T-cell (primary cell): ENCODE data around the gene FLOT2. TPM values are rescaled to one million over a fixed set of nuclear protein-coding genes. Genes with fewer than 3 reads are reported as not detected.

Source experiments
- ATAC-seq, 4 experiments: fragments of 200-7000 bp in 3 of 4; fragments of 150-1000 bp in 1 of 4; cut with Tn5 transposase; replicated peaks in 1 of 4; 1 replicate in 3 of 4; 2 replicates in 1 of 4; pipeline ENCODE4 v1.10.0; 2021; ENCODE audit warnings: moderate library complexity in 3 of 4, mild to moderate bottlenecking in 2 of 4, moderate number of reproducible peaks in 1 of 4
- CTCF ChIA-PET, 2 donors: fragments of 300-600 bp; sonication (Branson Sonifier 250); formaldehyde crosslinking; loops; one replicate each; lab custom pipeline; 2022; ENCODE audit warnings: antibody characterized with exemption in 2 of 2; lab: Charles Lee
- POLR2A ChIA-PET, 2 donors: fragments of 300-600 bp; sonication (Branson Sonifier 250); formaldehyde crosslinking; loops; one replicate each; lab custom pipeline; 2022; ENCODE audit warnings: antibody characterized with exemption in 2 of 2; lab: Charles Lee
- DNase-seq, 35 experiments: peaks; one replicate each; pipeline versions ENCODE4 v3.0.0 to v3.0.0-alpha.2; 2013 to 2023
- H3K27ac ChIP-seq: one replicate; pipeline ENCODE4 v1.5.1; 2013; ENCODE audit warnings: low read length
- H3K27me3 ChIP-seq, 2 experiments: replicated peaks in 1 of 2; 1 replicate in 1 of 2; 2 replicates in 1 of 2; pipeline versions ENCODE4 v1.6.1 to v1.7.0; 2013; ENCODE audit warnings: low read length in 1 of 2, mixed read lengths in 1 of 2; ENCODE audit not compliant: control insufficient read depth in 2 of 2, insufficient read depth in 2 of 2; ENCODE audit errors: extremely low read depth in 1 of 2
- H3K36me3 ChIP-seq, 2 donors: 1 replicate in 1 of 2; 2 replicates in 1 of 2; pipeline versions ENCODE4 v1.6.1 to v1.7.0; 2013; ENCODE audit warnings: low read length in 1 of 2; ENCODE audit not compliant: control insufficient read depth in 2 of 2, insufficient read depth in 1 of 2; ENCODE audit errors: extremely low read depth in 1 of 2
- H3K4me1 ChIP-seq, 2 experiments: 1 replicate in 1 of 2; 2 replicates in 1 of 2; pipeline versions ENCODE4 v1.6.1 to v1.7.0; 2013; ENCODE audit warnings: low read length in 2 of 2, mixed read lengths in 1 of 2; ENCODE audit not compliant: insufficient read depth in 2 of 2, control insufficient read depth in 1 of 2; ENCODE audit errors: extremely low read depth in 1 of 2
- H3K4me3 ChIP-seq, 2 donors: 1 replicate in 1 of 2; 2 replicates in 1 of 2; pipeline versions ENCODE4 v1.5.1 to v1.7.0; 2013; ENCODE audit warnings: mild to moderate bottlenecking in 2 of 2, low read length in 1 of 2, moderate library complexity in 1 of 2; ENCODE audit not compliant: control insufficient read depth in 1 of 2; ENCODE audit errors: extremely low read depth in 1 of 2
- H3K9me3 ChIP-seq: 2 replicates; pipeline ENCODE4 v1.7.0; 2013
- H3K27ac Mint-ChIP-seq, 2 donors: one replicate each; pipeline ENCODE4 v1.8.0; 2020 to 2021; ENCODE audit warnings: mild to moderate bottlenecking in 2 of 2, mixed read lengths in 2 of 2
- H3K27me3 Mint-ChIP-seq, 2 donors: one replicate each; pipeline ENCODE4 v1.8.0; 2021 to 2022; ENCODE audit warnings: mixed read lengths in 2 of 2
- H3K36me3 Mint-ChIP-seq: one replicate; pipeline ENCODE4 v1.8.0; 2021; ENCODE audit warnings: mixed read lengths
- H3K4me1 Mint-ChIP-seq, 3 donors: one replicate each; pipeline ENCODE4 v1.8.0; 2020 to 2022; ENCODE audit warnings: mixed read lengths in 3 of 3, mild to moderate bottlenecking in 1 of 3
- H3K4me3 Mint-ChIP-seq, 3 donors: one replicate each; pipeline ENCODE4 v1.8.0; 2020 to 2022; ENCODE audit warnings: mild to moderate bottlenecking in 3 of 3, mixed read lengths in 3 of 3, moderate library complexity in 3 of 3
- H3K9me3 Mint-ChIP-seq, 3 donors: one replicate each; pipeline ENCODE4 v1.8.0; 2020 to 2022; ENCODE audit warnings: mixed read lengths in 3 of 3
- WGBS: methylation state at CpG from one replicate; pipeline ENCODE4 v1.1.5; 2013; ENCODE audit warnings: missing lambda C conversion rate; ENCODE audit not compliant: insufficient coverage; 5-methylcytosine and 5-hydroxymethylcytosine counted together
- total RNA-seq, 35 experiments: library from RNA in 6 of 35; stranded (reverse) in 6 of 35; fragments of 120-200 nt in 1 of 35; gene quantifications; one replicate each; pipeline versions ENCODE4 v1.2.1 to v1.2.4 and lab custom pipeline; 2013 to 2026

Gene FLOT2
- total RNA-seq, 5 donors from 2014 or later (not counting 1 experiment from before 2014, with no cell fraction given), result 138 to 256 (median 235) TPM

- H3K27ac Mint-ChIP-seq, result no peak overlapping the region
- Histone ChIP-seq H3K4me1 (peaks cover 3% of the 10 kb centered on the region in 2 experiments), H3K4me3 (no peak overlapping the region), H3K27ac (no peak overlapping the region), H3K27me3 (no peaks in the 10 kb centered on the region), H3K9me3 (no peaks in the 10 kb centered on the region), H3K36me3 (peaks cover 21 to 38% of the 10 kb centered on the region in 2 donors)
- no peaks in the 10 kb centered on the region for H3K27me3 Mint-ChIP-seq
- no peak for DNase-seq
- ChIA-PET POLR2A (no interaction called here), CTCF (no interaction called here)
- WGBS, result 100% methylated on average over 3 of the region's 4 CpGs
- ATAC-seq, result no peak
- H3K4me1 Mint-ChIP-seq, result peaks cover 2 to 5% (median 4%) of the 10 kb centered on the region in 3 donors
- no peaks in the 10 kb centered on the region for H3K9me3 Mint-ChIP-seq
- no peak overlapping the region for H3K4me3 Mint-ChIP-seq
- peaks cover 27% of the 10 kb centered on the region for H3K36me3 Mint-ChIP-seq
Measured at GRCh38 chr17:28860363-28860808, 37.1 kb downstream of the FLOT2 start.

DNA sequence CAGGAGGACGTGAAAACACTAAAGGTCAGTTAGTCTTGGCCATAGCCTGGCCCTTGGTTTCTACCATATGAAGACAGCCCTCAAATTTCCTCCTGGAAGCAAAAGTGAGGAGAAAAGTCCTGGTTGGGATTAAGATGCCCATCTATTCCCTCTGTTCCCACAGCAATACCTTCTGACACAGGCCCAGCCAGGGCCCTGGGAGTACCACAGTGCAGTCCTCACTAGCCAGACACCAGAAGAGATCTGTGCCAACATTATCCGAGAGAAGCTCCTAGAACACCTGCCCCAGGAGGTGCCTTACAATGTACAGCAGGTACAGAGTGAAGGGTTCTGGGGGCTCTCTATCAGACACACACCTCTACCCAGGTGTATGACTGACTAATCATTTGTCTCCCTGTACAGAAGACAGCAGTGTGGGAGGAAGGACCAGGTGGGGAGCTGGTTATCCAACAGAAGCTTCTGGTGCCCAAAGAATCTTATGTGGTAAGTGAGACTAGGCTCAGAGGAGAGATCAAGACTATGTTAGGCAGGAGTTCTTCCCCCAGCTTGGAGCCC is 38.7 kb downstream of the FLOT2 start:
- Histone ChIP-seq H3K27me3 (no peaks in the 10 kb centered on the region), H3K4me1 (peaks cover 7 to 14% of the 10 kb centered on the region in 2 experiments), H3K9me3 (no peaks in the 10 kb centered on the region), H3K27ac (no peak overlapping the region), H3K4me3 (no peak overlapping the region), H3K36me3 (peaks cover 21 to 38% of the 10 kb centered on the region in 2 donors)
- DNase-seq, result no peak
- 0% methylated on average over 1 of the region's 2 CpGs for WGBS
- ATAC-seq, result no peak
- Mint-ChIP-seq H3K36me3 (peaks cover 27% of the 10 kb centered on the region), H3K27me3 (no peaks in the 10 kb centered on the region), H3K9me3 (no peaks in the 10 kb centered on the region), H3K4me1 (peaks cover 8 to 18% (median 16%) of the 10 kb centered on the region in 3 donors), H3K27ac (peak overlapping the region in 1 of 2 donors; percentile 52), H3K4me3 (no peak overlapping the region)
- ChIA-PET POLR2A (interaction anchor here in 1 of 2 donors (0.6 kb wide), 1 partner anchor 33 kb away, joined by 3 read pairs; no protein-coding TSS in a partner anchor), CTCF (no interaction called here)

DNA sequence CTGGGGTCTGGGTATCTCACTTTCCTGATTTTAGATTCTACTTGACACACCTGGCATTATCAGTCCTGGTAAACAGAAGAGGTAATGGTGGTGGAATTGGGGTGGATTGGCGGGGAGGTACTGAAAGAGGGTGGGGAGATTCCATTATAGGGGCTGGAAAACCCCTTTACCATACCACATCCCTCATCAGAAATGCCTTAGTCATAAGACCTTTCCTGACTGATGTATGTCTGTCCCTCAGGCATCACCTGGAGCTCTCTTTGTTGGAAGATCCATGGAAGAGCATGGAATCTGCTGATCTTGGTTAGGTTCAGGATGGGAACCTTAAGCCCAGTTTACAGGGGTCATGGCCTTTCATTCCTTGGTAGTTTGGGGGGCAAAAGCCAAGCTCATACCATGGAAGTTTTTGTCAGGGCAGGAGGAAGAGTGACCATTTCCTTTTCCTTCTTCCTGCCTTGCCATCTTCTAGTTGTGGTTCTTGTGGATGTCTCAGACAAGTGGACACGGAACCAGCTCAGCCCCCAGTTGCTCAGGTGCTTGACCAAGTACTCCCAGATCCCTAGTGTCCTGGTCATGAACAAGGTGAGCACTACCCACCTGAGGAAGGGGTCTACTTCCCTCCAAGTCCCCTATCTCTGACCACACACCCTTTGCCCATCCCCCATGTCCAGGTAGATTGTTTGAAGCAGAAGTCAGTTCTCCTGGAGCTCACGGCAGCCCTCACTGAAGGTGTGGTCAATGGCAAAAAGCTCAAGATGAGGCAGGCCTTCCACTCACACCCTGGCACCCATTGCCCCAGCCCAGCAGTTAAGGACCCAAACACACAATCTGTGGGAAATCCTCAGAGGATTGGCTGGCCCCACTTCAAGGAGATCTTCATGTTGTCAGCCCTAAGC is 39.4 kb downstream of the FLOT2 start:
- H3K27ac Mint-ChIP-seq, result no peak overlapping the region
- H3K9me3 Mint-ChIP-seq, result no peaks in the 10 kb centered on the region
- H3K4me3 Mint-ChIP-seq, result no peak overlapping the region
- peaks cover 8 to 21% (median 16%) of the 10 kb centered on the region in 3 donors for H3K4me1 Mint-ChIP-seq
- H3K27me3 ChIP-seq, result no peaks in the 10 kb centered on the region
- DNase-seq (no peak), ATAC-seq (no peak)
- no peak overlapping the region for H3K27ac ChIP-seq
- H3K9me3 ChIP-seq, result no peaks in the 10 kb centered on the region
- no CpG with 5 or more reads among the region's 3 CpGs for WGBS
- ChIA-PET CTCF (interaction anchor here in 1 of 2 donors (0.5 kb wide), 1 partner anchor 1521 kb away, joined by 3 read pairs; the partner anchor contains the start of gene CPD), POLR2A (interaction anchor here in 1 of 2 donors (0.5 kb wide), 1 partner anchor 1537 kb away, joined by 11 read pairs; no protein-coding TSS in a partner anchor)
- peaks cover 21 to 38% of the 10 kb centered on the region in 2 donors for H3K36me3 ChIP-seq
- H3K36me3 Mint-ChIP-seq, result peaks cover 27% of the 10 kb centered on the region
- no peak overlapping the region for H3K4me3 ChIP-seq
- no peaks in the 10 kb centered on the region for H3K27me3 Mint-ChIP-seq
- H3K4me1 ChIP-seq, result peaks cover 7 to 14% of the 10 kb centered on the region in 2 experiments

DNA sequence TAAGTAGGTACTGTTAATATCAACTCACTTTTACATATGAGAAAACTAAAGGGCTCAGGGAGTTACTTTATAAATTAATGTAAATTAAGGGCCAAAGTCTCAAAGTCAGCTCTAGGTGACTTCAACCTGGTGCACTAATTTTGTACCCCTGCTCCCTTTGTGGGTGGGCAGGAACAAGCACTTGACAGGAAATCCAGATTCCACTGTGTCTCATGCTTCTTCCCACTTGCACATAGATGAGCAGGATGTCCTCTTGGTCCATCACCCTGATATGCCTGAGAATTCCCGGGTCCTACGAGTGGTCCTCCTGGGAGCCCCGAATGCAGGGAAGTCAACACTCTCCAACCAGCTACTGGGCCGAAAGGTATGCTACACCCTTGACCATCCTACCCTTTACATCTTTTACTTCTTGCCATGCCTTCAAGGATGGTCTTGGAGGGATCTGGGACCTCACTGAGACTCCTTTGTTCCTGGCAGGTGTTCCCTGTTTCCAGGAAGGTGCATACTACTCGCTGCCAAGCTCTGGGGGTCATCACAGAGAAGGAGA is 41.4 kb downstream of the FLOT2 start:
- no peaks in the 10 kb centered on the region for H3K27me3 Mint-ChIP-seq
- Histone ChIP-seq H3K27me3 (no peaks in the 10 kb centered on the region), H3K4me3 (no peak overlapping the region), H3K27ac (no peak overlapping the region), H3K9me3 (no peaks in the 10 kb centered on the region), H3K36me3 (peaks cover 21 to 31% of the 10 kb centered on the region in 2 donors), H3K4me1 (peaks cover 7 to 14% of the 10 kb centered on the region in 2 experiments)
- no peaks in the 10 kb centered on the region for H3K9me3 Mint-ChIP-seq
- DNase-seq, result no peak
- peak overlapping the region; percentile 88 to 92 (median 89) for H3K4me3 Mint-ChIP-seq
- H3K4me1 Mint-ChIP-seq, result peaks cover 8 to 21% (median 16%) of the 10 kb centered on the region in 3 donors
- H3K27ac Mint-ChIP-seq, result no peak overlapping the region
- WGBS, result 95% methylated on average over 4 of the region's 5 CpGs
- ChIA-PET POLR2A (interaction anchor here in 1 of 2 donors (0.6 kb wide), 1 partner anchor 200 kb away, joined by 5 read pairs; no protein-coding TSS in a partner anchor), CTCF (interaction anchor here in 1 of 2 donors (0.6 to 1.9 kb wide), 3 partner anchors 70 to 500 kb away, joined by 3 to 18 read pairs (median 5); no protein-coding TSS in a partner anchor)
- ATAC-seq, result no peak
- peaks cover 27% of the 10 kb centered on the region for H3K36me3 Mint-ChIP-seq

DNA sequence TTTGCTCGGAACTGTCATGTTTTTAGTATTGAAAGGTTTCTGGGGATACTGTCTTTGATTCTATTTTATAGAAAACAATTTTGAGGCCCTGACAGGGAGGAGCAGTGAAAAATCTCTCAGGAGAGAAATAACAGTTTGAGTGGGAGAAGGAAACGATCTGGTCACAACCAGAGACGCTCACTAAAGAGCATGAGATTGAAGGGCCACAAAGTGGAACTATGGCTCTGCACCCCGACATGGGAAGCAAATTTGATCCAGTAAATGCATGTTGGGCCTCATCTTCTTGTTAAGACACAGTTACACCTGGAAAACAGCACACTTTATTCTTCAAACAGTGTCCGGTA is 42.2 kb downstream of the FLOT2 start:
- Histone ChIP-seq H3K27me3 (no peaks in the 10 kb centered on the region), H3K4me3 (peak overlapping the region; percentile 74 to 89), H3K9me3 (no peaks in the 10 kb centered on the region), H3K27ac (peak overlapping the region; percentile 45), H3K4me1 (peaks cover 7 to 14% of the 10 kb centered on the region in 2 experiments), H3K36me3 (peaks cover 16 to 23% of the 10 kb centered on the region in 2 donors)
- ATAC-seq (no peak), DNase-seq (no peak)
- ChIA-PET POLR2A (no interaction called here), CTCF (interaction anchor here in 1 of 2 donors (1.9 kb wide), 1 partner anchor 92 kb away, joined by 18 read pairs; no protein-coding TSS in a partner anchor)
- Mint-ChIP-seq H3K4me3 (peak overlapping the region; percentile 88 to 92 (median 89)), H3K9me3 (no peaks in the 10 kb centered on the region), H3K4me1 (peaks cover 8 to 21% (median 16%) of the 10 kb centered on the region in 3 donors), H3K27me3 (no peaks in the 10 kb centered on the region), H3K36me3 (peaks cover 22% of the 10 kb centered on the region), H3K27ac (peak overlapping the region; percentile 75 to 96)
- WGBS, result 17% methylated on average over 3 of the region's 5 CpGs
